NK-92 (cell line): ENCODE results near the gene CCDC194.
"Not testable (repeated sequence)": the region's sequence is repeated elsewhere in the genome, so short reads cannot be mapped to it uniquely, and the experiment has no call there.

ENCODE experiments used
- DNase-seq: peaks from one replicate; lab custom pipeline; 2025; ENCODE audit not compliant: unreplicated experiment; lab: John Stamatoyannopoulos, UW

CCDC194 gene

DNA sequence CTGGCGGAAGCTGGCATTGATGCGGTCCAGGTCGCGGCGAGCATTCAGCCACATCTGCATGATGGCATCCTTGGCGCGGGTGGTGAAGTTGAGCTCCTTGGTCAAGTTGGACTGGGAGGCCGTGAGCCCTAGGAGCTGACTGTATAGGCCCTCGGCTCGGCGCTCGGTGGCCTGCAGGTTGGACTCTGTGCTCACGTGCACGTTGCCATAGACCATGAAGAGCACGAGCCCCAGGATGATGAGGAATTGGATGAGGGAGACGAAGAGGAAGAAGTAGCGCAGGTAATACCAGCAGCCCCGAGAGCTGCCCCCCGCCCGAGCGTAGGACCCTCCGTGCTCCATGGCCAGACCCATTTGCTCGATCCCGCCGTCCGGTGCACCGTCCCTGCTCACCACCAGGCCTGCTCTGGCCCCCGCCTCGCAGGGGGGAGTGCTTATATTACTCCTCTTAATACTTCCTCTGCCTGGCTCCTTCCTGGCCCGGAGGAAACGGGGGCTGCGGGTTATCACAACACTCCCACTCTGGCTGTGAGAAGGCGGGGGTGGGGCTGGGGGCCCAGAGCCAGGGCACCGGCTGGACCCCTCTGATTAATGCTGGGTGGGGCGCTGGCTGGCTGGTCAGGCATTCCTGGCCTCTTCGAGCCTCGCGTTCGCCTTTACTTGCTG, 16.9 kb downstream of the CCDC194 start, which contains the start of gene PLVAP:
Gene PLVAP (minus strand): TSS at position 408 of the 666 bp plus-strand sequence. CDS start 54 bp downstream, at position 354.
- no peak for DNase-seq

DNA sequence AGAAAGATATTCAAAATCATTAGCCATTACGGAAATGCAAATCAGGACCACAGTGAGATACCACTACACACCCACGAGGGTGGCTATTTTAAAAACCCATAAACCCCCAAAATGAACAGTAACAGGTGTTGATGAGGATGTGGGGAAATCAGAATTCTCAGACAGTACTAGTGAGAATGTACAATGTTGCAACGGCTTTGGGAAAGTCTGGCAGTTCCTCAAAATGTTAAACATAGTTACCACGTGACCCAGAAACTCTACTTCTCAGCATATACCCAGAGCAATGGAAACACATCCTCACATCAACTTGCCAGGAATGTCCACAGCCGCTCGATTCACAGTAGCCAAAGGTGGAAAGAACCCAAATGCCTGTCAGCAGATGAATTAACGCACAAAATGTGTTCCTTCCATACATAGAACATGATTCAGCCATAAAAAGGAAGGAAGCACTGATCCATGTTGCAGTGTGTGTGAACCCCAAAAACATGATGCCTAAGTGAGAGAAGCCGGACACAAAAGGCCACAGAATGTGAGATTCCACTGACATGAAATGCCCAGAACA, 23.9 kb downstream of the CCDC194 start:
- DNase-seq = no peak

DNA sequence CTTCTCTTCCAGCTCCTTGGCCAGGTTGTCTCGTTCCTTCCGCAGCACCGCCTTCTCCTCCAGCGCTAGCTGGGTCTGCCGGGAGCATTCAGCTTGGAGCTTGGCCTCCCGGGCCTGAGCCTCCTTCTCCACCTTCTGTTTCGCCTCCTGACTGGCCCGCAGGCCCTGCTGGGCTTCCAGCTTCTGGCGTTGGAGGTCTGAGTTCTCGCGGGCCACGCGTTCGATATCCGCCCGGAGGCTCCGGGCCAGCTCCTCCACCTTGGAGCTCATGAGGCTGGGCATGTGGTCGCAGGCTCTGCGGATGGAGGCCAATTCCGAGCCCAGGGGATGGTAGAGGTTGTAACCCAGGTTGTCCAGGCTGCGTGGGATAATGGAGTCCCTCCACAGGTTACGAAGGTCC, 28.6 kb downstream of the CCDC194 start:
- DNase-seq = no peak

DNA sequence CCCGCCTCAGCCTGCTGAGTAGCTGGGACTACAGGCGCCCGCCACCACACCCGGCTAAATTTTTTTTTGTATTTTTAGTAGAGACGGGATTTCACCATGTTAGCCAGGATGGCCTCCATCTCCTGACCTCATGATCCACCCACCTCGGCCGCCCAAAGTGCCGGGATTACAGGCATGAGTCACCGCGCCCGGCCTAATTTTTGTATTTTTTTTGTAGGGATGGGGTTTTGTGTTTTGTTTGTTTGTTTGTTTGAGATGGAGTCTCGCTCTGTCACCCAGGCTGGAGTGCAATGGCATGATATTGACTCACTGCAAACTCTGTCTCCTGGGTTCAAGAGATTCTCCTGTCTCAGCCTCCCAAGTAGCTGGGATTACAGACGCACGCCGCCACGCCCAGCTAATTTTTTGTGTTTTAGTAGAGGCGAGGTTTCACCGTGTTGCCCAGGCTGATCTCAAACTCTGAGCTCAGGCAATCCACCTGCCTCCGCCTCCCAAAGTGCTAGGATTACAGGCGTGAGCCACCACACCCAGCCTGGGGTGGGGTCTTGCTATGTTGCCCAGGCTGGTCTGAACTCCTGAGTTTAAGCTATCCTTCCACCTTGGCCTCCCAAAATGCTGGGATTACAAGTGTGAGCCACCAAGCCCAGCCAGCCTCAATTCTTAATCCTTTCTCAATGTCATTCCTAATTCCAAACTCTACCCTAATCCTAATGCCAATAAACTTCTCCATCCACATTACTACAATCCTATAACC, 30.0 kb downstream of the CCDC194 start:
- DNase-seq = not testable (repeated sequence)

DNA sequence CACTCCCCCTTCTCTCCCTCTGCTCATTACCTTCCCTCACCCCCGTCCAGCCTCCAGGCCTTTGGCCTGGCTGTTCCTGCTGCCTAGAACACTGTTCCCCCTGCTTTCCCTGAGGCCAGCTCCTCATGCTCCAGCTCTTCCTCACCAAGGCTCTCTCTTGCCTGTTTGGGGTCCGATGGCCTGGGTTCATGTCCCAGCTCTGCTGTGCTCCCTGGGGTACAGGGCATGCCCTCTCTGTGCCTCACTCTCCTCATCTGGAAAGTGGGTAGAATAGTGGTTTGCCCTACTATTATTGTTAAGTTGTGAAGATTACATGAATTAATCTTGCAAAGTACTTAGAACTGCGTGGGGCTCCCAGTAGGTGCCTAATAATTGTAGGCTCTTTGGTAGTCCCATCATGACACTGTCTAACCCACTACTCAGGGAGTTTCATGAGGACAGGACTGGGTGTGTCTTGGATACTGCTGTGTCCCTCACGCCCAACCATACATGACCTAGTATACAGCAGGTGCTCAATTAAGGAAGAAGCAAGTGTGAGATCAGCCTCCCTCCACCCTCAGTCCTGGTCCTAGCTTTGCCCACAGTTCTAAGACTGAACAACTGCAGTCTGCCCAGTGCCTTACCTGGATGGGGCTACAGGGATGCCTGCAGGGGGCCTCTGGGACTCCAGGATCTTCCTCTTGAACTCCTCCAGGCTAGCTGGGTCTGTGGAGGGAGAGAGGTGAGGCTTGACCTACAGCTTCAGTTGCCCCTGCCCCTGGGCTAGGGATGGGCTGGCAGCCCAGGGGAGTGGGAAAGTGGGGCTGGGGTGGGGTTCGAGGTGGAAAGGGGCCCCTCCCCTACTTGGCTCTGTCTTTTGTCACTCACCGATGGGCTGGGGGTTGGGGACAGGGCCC, 33.8 kb downstream of the CCDC194 start:
- DNase-seq = no peak

DNA sequence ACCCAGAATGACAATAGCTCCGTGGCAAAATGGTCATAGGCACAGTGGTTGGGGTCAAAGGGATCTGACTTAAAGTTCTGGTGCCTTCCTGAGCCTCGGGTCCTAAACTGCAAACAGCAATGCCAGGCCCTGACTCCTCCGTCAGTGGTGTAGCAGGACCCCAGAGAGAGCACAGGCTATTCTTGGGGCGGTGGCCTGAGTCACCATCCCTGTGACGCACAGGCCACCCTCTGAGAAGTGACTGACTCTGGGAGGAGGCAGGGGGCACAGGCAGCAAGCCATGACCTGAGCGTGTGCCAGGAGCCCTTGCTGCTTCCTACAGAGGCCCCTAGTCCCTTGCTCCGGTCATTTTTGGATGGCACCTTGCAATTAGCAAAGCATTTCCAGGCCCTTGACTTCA, 35.6 kb downstream of the CCDC194 start:
- no peak for DNase-seq

DNA sequence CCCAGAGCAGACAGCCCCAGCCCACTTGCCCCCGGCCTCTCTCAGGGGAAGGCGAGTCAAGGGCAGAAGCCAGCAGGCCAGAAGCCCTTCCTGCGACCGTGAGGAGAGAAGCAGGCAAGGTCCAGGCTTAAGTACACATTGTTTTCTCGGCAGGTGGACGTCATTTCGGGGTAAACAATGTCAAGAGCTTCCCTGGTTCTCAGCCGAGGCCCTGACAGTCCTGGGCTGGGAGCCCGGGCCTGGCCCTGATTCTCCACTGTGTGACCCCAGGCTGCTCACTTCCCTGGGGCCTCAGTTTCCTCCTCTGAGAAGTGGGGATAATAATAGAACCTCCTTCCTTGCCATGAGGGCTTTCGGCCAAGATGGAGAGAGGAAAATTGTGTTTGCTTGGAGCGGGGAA, 36.3 kb downstream of the CCDC194 start:
- no peak for DNase-seq

DNA sequence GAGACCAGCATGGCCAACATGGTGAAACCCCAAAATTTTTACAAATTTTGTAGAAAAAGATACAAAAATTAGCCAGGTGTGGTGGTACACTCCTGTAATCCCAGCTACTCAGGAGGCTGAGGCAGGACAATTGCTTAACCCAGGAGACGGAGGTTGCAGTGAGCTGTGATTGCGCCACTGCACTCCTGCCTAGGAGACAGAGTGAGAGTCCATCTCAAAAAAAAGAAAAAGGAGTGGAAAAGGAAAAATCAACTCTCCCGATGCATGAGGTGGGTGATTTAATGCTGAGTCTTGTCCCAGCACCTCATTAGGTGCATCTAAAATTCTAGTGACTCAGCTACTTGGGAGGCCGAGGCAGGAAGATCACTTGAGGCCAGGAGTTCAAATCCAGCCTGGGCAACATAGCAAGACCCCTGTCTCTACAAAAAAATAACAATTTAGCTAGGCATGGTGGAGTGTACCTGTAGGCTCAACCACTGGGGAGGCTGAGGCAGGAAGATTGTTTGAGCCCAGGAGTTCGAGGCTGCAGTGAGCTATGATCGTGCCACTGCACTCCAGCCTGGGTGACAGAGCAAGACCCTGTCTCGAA, 36.8 kb downstream of the CCDC194 start:
- DNase-seq = no peak

DNA sequence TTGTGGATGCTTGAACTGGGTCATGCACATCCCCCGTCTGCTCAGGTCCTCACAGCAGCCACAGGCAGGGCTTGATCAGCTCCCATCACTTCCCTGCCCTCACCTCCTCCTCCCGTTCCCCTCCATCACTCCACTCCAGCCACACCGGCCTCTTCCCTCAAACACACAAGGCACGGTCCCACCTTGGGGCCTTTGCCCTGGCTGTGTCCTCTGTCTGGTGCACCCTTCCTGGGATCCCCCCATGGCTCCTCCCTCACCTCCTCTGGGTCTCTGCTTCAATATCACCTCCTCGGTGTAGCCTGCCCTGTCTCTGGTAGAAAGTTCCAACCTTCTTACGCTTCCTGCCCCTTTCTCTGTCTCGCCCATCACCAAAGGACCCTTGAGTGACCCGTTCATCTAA, 40.6 kb downstream of the CCDC194 start:
- DNase-seq = no peak

DNA sequence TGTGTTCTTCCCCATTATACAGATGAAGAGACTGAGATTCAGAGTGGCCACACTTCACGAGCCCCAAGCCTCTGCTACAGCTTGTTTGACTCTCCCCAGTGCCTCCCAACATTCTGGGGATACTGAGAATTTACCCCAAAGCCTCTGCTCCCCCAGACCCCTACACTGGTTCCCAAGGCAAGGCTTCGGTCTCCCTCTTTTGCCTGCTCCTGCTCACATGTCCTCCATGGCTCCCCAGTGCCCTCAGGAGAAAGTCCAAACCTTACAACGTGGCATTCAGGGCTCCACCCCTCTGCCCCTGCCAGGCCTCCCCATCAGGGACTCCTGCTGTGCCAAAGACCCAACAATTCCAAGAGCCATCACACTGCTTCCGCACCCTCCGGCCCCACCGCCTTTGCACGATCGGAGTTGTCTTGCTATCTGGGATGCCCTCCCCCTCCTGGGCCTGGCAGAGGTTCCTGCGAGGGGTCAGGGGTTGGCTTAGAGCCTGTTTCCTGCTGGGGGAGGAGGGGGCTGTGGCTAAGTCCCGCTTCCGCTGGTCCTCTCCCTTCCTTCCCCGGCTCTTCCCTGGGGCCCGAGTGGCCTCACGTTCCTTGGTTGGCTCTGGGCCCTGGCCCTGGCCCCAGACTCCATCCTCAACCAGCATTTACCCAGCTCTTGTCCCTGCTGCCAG, 41.3 kb downstream of the CCDC194 start:
- DNase-seq = no peak

DNA sequence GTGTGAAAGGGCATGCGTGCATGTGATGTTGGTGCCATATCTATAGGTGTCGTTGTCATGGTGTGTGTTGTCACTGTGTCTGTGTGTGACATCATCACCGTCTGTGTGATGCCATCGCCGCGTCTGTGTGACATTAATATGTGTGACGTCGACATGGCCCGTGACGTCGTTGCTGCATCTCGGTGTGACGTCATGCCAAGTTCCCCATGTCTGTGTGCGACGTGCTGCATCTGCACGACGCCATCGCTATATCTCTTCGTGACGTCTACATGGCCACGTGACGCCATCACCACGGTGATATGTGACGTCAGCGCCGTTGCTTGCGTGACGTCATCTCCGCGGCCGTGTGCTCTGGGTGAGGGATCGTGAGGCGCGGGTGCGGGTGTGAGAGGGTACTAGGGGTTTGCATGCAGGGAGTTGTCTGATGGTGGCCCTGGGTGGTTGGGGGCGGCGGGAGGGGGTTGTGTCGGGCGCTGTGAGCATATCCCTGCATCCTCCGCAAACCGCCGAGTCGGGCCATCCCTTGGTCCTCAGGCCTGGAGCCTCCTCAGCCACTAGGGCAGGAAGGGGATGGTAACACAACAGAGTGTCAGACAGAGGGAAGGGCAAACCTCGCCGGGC, 42.1 kb downstream of the CCDC194 start:
- DNase-seq = no peak

DNA sequence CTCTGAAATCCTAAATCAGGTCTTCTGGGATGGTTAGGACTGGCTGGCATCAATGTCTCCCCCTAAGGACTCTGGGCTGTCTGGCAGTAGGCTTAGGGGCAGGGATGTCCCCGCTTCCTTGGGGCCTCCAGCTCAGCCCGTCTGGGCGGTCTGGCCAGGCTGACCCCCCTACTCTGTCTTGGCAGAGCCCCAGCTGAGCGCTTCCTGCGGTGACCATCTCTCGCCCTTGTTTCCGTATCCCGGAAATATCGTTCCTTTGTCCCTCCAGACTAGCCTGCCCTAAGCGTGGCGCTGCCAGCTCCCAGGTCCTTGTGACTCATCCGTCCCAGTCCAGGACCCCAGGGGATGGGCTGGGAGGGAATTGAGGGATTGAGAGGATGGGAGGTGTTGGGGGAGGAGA, 45.3 kb downstream of the CCDC194 start:
- no peak for DNase-seq

DNA sequence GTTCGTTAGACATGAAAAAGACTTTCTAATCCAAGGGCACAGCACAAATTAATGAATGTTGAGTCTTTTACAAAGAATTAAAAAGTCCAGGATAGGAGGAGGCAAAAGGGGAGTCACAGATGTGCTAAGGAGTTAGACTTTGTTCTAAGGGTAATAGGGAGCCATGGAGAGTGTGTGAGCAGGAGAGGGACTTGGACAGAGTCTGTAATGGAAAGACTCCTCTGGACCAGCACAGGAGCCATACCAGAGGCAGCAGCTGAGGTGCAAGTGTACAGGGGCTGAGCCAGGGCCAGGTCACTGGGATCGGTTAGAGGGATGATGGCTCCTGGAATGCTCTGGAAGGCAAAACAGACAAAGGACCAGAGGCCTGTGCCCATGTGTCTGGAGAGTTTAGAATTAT, 46.1 kb downstream of the CCDC194 start:
- DNase-seq = no peak

DNA sequence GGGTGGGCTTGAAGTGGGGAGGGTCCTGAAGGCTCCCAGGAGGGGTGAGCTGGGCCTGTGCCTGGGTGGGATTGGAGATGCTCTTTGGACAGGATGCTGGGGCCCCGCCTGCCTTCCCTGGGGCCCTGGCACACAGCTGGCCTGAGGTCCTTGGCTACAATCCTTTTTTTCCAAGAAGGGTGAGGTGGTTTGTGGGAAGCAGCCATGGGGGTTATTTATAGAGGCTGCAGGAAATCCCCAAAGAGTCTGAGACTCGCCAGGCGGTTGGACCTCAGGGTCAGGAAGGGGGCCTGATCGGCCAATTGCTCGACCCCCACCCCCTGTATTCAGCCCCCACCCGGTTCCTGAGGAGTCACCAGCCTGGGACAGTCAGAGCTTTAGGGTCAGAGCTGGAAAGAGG, 46.6 kb downstream of the CCDC194 start:
- no peak for DNase-seq

DNA sequence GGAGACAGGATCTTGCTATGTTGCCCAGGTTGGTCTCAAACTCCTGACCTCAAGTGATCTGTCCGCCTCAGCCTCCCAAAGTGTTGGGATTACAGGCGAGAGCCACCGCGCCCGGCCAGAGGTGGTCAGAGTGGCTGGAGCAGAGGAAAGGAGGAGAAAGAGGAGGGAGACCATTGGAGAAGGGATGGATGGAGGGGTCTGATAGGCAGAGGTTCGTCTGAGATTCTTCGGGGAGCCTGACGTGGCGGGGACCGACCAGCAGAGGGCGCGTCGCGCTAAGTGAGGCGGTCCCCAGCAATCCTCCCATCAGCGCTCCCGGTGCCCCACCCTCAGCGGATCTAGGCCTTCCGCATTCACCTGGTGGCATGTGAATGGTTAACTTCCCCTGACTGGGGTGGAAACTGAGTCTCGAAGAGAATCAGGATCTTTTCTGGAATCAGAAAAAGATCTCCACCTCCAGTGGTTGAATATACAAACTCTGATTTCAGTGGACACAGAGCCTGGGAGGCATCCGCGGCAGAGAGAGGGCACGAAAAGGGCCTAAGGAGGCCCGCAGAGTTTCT, 47.8 kb downstream of the CCDC194 start:
- no peak for DNase-seq

DNA sequence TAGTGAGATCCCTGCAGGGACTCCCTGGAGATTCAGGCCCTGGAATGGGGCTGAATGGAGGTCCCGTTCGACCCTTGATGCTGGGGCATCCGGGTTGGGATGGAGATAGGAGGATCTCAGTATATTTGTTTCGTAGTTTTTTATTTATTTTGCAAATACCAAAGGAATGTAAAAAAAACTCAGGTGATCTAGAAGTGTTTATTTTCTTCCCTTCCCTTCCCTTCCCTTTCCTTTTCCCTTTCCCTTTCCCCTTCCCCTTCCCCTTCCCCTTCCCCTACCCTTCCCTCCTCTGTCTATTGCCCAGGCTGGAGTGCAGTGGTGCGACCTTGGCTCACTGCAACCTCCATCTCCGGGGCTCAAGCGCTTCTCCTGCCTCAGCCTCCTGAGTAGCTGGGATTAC, 52.2 kb downstream of the CCDC194 start:
- DNase-seq = no peak

DNA sequence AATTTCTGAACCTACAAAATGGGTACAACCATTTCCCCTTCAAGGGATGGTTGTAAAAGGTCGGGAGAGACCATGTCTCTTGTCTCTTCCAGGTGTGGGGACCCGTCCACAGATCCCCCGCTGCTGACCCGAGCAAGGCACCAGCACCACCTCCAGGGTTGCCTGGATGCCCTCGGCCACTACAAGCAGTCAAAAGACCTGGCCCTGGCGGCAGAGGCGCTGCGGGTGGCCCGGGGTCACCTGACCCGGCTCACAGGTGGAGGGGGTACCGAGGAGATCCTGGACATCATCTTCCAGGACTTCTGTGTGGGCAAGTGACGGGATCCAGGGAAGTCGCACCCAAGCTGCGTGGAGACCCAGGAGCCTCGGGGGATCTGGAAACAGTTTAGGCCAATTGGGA, 52.6 kb downstream of the CCDC194 start:
- no peak for DNase-seq

DNA sequence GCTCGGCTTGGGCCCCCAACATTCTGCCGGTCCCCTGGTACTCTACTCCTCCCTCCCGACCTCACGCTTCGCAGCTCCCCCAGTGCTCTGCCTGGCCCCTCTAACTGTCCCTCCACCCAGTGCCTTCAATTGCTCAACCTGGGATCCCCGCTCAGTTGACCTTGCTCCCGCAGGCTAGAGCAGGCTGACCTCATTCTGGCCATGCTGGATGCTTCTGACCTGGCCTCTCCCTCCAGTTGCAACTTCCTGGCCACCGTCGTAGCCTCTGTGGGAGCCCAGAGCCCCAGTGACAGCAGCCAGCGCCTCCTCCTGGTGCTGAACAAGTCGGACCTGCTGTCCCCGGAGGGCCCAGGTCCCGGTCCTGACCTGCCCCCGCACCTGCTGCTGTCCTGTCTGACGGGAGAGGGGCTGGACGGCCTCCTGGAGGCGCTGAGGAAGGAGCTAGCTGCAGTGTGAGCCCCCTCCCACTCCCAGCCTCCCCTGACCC, 53.1 kb downstream of the CCDC194 start:
- no peak for DNase-seq
